GM12878 (cell line): ENCODE data around the gene HERC2. TPM values are rescaled to one million over a fixed set of nuclear protein-coding genes. Genes with fewer than 3 reads are reported as not detected.

Experiments used
- ATAC-seq: fragments of 200-7000 bp; cut with Tn5 transposase; 3 replicates; pipeline ENCODE4 v1.9.1; 2020; ENCODE audit warnings: mild to moderate bottlenecking, moderate library complexity
- BruUV-seq: library from RNA; stranded (reverse); fragments of 400-500 nt; replicated peaks from 2 replicates; lab custom pipeline; 2021; lab: Mats Ljungman, UMichigan
- CTCF ChIA-PET: fragments of 300-600 bp; sonication (Branson Sonifier 250); formaldehyde crosslinking; extraction: SDS; loops from one replicate; lab custom pipeline; 2021; ENCODE audit warnings: inconsistent platforms; lab: Yijun Ruan, JAX
- POLR2A ChIA-PET: fragments of 350-600 bp; formaldehyde crosslinking; extraction: SDS; loops from one replicate; lab custom pipeline; 2021; ENCODE audit warnings: inconsistent platforms; lab: Charles Lee
- RAD21 ChIA-PET: fragments of 300-600 bp; sonication (Branson Sonifier 250); formaldehyde crosslinking; loops from one replicate; lab custom pipeline; 2023; ENCODE audit warnings: antibody characterized with exemption; ENCODE audit not compliant: unreplicated experiment; lab: Charles Lee
- SMC1A ChIA-PET: fragments of 300-600 bp; sonication (Branson Sonifier 250); formaldehyde crosslinking; loops from one replicate; lab custom pipeline; 2023; ENCODE audit not compliant: unreplicated experiment, uncharacterized antibody; lab: Charles Lee
- DNase-seq: peaks from one replicate; pipeline ENCODE4 v3.0.0-alpha.2; 2011; ENCODE audit warnings: low read depth, low spot score
- FAIRE-seq: peaks from 3 replicates; lab custom pipeline; 2011; peaks lifted over from hg19 to GRCh38; lab: Jason Lieb, UNC
- H2AFZ ChIP-seq: 2 replicates; pipeline ENCODE4 v1.6.0; 2011; ENCODE audit warnings: low read depth, low read length, control low read depth; ENCODE audit not compliant: control insufficient read depth
- H3K27ac ChIP-seq: 2 replicates; pipeline ENCODE4 v1.5.1; 2011; ENCODE audit warnings: control low read depth; ENCODE audit not compliant: control insufficient read depth, insufficient read depth
- H3K27me3 ChIP-seq, 2 experiments: replicated peaks in 1 of 2; 2 replicates each; pipeline versions ENCODE4 v1.6.0 to v1.6.1; 2011; ENCODE audit warnings: low read length in 1 of 2; ENCODE audit not compliant: control insufficient read depth in 2 of 2, insufficient read depth in 2 of 2
- H3K36me3 ChIP-seq, 2 experiments: 2 replicates each; pipeline ENCODE4 v1.5.1; 2011; ENCODE audit warnings: low read length in 1 of 2; ENCODE audit not compliant: control insufficient read depth in 2 of 2, insufficient read depth in 2 of 2
- H3K4me1 ChIP-seq: 2 replicates; pipeline ENCODE4 v1.6.1; 2011; ENCODE audit warnings: mild to moderate bottlenecking, low read length, moderate library complexity, mixed read lengths; ENCODE audit not compliant: control insufficient read depth, insufficient read depth
- H3K4me2 ChIP-seq: 2 replicates; pipeline ENCODE4 v1.6.0; 2011; ENCODE audit warnings: control low read depth; ENCODE audit not compliant: control insufficient read depth, insufficient read depth
- H3K4me3 ChIP-seq: fragments of 200-600 bp; sonication (generic); 2 replicates; pipeline ENCODE4 v1.5.1; 2016
- H3K79me2 ChIP-seq: 2 replicates; pipeline ENCODE4 v1.6.0; 2011; ENCODE audit warnings: low read length; ENCODE audit not compliant: control insufficient read depth, insufficient read depth
- H3K9ac ChIP-seq: 2 replicates; pipeline ENCODE4 v1.8.0; 2011; ENCODE audit warnings: low read length, control low read depth, mixed read lengths; ENCODE audit not compliant: control insufficient read depth, insufficient read depth
- H3K9me3 ChIP-seq: replicated peaks from 3 replicates; pipeline ENCODE4 v1.5.1; 2011; ENCODE audit warnings: mild to moderate bottlenecking, low read length; ENCODE audit not compliant: control insufficient read depth, insufficient read depth
- H4K20me1 ChIP-seq: 2 replicates; pipeline ENCODE4 v1.6.0; 2011; ENCODE audit not compliant: control insufficient read depth, insufficient read depth
- ATF7 ChIP-seq: fragments of 450-650 bp; IDR thresholded peaks from 2 replicates; pipeline ENCODE4 v1.6.1; 2016; ENCODE audit warnings: low read depth, mild to moderate bottlenecking
- CBX5 ChIP-seq: sonication (generic); IDR thresholded peaks from 2 replicates; pipeline ENCODE4 v1.6.1; 2016; ENCODE audit warnings: low read depth, moderate library complexity, mild to moderate bottlenecking, inconsistent platforms
- CTCF ChIP-seq, 3 experiments: IDR thresholded peaks in 2 of 3; conservative IDR thresholded peaks in 1 of 3; 2 replicates each; pipeline ENCODE4 v1.5.1; 2011; ENCODE audit warnings: low read depth in 3 of 3, low read length in 3 of 3, mild to moderate bottlenecking in 3 of 3, control low read depth in 2 of 3, moderate library complexity in 2 of 3, inconsistent platforms in 1 of 3, mixed read lengths in 1 of 3; ENCODE audit not compliant: control insufficient read depth in 2 of 3, insufficient read depth in 1 of 3; ENCODE audit errors: extremely low read depth in 1 of 3
- EGR1 ChIP-seq, 2 experiments: IDR thresholded peaks; 1 replicate in 1 of 2; 2 replicates in 1 of 2; pipeline ENCODE4 v1.6.1; 2011 to 2012; ENCODE audit warnings: low read depth in 2 of 2, low read length in 2 of 2, borderline replicate concordance in 1 of 2, mild to moderate bottlenecking in 1 of 2, moderate library complexity in 1 of 2
- ELK1 ChIP-seq: IDR thresholded peaks from 2 replicates; pipeline ENCODE4 v1.6.1; 2012; ENCODE audit warnings: low read depth, low read length, improper control_type of control experiment
- FOS ChIP-seq: IDR thresholded peaks from 3 replicates; pipeline ENCODE4 v1.6.1; 2011; ENCODE audit warnings: borderline replicate concordance; ENCODE audit not compliant: insufficient read length; ENCODE audit errors: extremely low read depth
- IRF3 ChIP-seq: fragments of 450-650 bp; IDR thresholded peaks from 2 replicates; pipeline ENCODE4 v1.6.1; 2014; ENCODE audit warnings: mild to moderate bottlenecking
- IRF5 ChIP-seq: fragments of 450-650 bp; IDR thresholded peaks from 2 replicates; pipeline ENCODE4 v1.6.1; 2017; ENCODE audit warnings: borderline replicate concordance
- MEF2B ChIP-seq: fragments of 450-650 bp; IDR thresholded peaks from 2 replicates; pipeline ENCODE4 v1.6.1; 2018; ENCODE audit warnings: mild to moderate bottlenecking, moderate library complexity; ENCODE audit not compliant: partially characterized antibody, poor library complexity, severe bottlenecking
- MTA2 ChIP-seq: fragments of 450-650 bp; IDR thresholded peaks from 2 replicates; pipeline ENCODE4 v1.6.1; 2016; ENCODE audit warnings: low read depth, mild to moderate bottlenecking, moderate library complexity
- MYB ChIP-seq: fragments of 150-350 bp; IDR thresholded peaks from 2 replicates; pipeline ENCODE4 v1.6.1; 2014; ENCODE audit warnings: mild to moderate bottlenecking, low read depth, low read length, borderline replicate concordance
- RAD51 ChIP-seq: fragments of 450-650 bp; IDR thresholded peaks from 2 replicates; pipeline ENCODE4 v1.6.1; 2016; ENCODE audit warnings: moderate library complexity, mild to moderate bottlenecking, inconsistent platforms
- RUNX3 ChIP-seq: IDR thresholded peaks from 2 replicates; pipeline ENCODE4 v1.6.1; 2012; ENCODE audit warnings: low read length, inconsistent platforms
- SMARCA5 ChIP-seq: fragments of 450-650 bp; IDR thresholded peaks from 2 replicates; pipeline ENCODE4 v1.6.1; 2017; ENCODE audit warnings: mild to moderate bottlenecking
- TAF1 ChIP-seq: IDR thresholded peaks from 2 replicates; pipeline ENCODE4 v1.6.1; 2011; ENCODE audit warnings: mild to moderate bottlenecking, low read depth, low read length, borderline replicate concordance
- WRNIP1 ChIP-seq: IDR thresholded peaks from 2 replicates; pipeline ENCODE4 v1.6.1; 2011; ENCODE audit warnings: low read depth, low read length, improper control_type of control experiment, borderline replicate concordance
- WGBS: methylation state at CpG from one replicate; pipeline ENCODE4 v1.1.6; 2016; ENCODE audit warnings: low lambda C conversion rate; ENCODE audit not compliant: insufficient replicate concordance, insufficient coverage; ENCODE audit errors: missing lambda C conversion rate; 5-methylcytosine and 5-hydroxymethylcytosine counted together
- in situ Hi-C: fragments of 300-500 bp; cut with MboI; formaldehyde crosslinking; loops from 9 replicates; pipeline ENCODE4 v1.14.3; 2018; ENCODE audit warnings: mixed read lengths
- intact Hi-C: fragments of 100-400 bp; cut with micrococcal nuclease; formaldehyde crosslinking; loops from one replicate; pipeline ENCODE4 v1.14.2; 2022; ENCODE audit not compliant: unreplicated experiment
- polyA plus RNA-seq, 11 experiments: library from polyadenylated mRNA; depleted of rRNA in 4 of 11; unstranded in 6 of 11; stranded (reverse) in 5 of 11; fragments of >200 nt; fragmentation: Nextera tagmentation in 4 of 11; fragmentation: Illumina TruSeq in 1 of 11; extraction: Ambion mirVana in 4 of 11; extraction: Trizol in 1 of 11; gene quantifications; 1 replicate in 1 of 11; 2 replicates in 10 of 11; pipeline versions ENCODE4 v1.2.1 to v1.2.3, GENCODE V29; 2011 to 2016; ENCODE audit warnings: inconsistent platforms in 2 of 11, missing spikeins in 2 of 11, low read depth in 1 of 11
- total RNA-seq, 4 experiments: library from RNA; depleted of rRNA in 3 of 4; stranded (reverse); fragments of >200 nt in 3 of 4; fragmentation: Illumina TruSeq in 1 of 4; extraction: Trizol in 1 of 4; gene quantifications; 2 replicates each; pipeline versions ENCODE4 v1.2.1 to v1.2.3, GENCODE V29; 2013 to 2021

Gene HERC2
- total and polyA plus RNA-seq, 10 of the 15 experiments (the other 5 are each of a cell fraction or from before 2014, with no cell fraction given): 6.1 to 39.0 (median 24.0) TPM

GRCh38 chr15:28274635-28275034, 47.3 kb downstream of the HERC2 start (continued):
- TF ChIP-seq RAD51 (no peak), IRF3 (no peak), EGR1 (IDR thresholded peaks at IDR 0.05; ENCODE audit: borderline replicate concordance in 1 of 2, low read depth in 2 of 2, low read length in 2 of 2) (no peak)
- TF ChIP-seq, all 136 proteins: peak for 0

- ATAC-seq (no peak), DNase-seq (no peak), FAIRE-seq (no peak)
- Histone ChIP-seq H3K36me3 (peaks cover 2 to 13% of the 10 kb centered on the region in 2 experiments; a peak in 3 of 4 replicates), H3K27ac (no peak overlapping the region), H2AFZ (no peak overlapping the region), H4K20me1 (no peaks in the 10 kb centered on the region), H3K4me2 (no peak overlapping the region), H3K4me1 (no peaks in the 10 kb centered on the region), H3K27me3 (no peaks in the 10 kb centered on the region), H3K9me3 (no peaks in the 10 kb centered on the region), H3K9ac (no peak overlapping the region), H3K4me3 (no peak overlapping the region), H3K79me2 (no peaks in the 10 kb centered on the region)
- in situ Hi-C loops (no loop called here), intact Hi-C loops (no loop called here)
- ChIA-PET SMC1A (interaction anchor here (0.8 kb wide), 1 partner anchor 148 kb away, joined by 3 read pairs; no protein-coding TSS in a partner anchor), RAD21 (no interaction called here), POLR2A (no interaction called here), CTCF (interaction anchor here (1.0 kb wide), 1 partner anchor 12 kb away, joined by 3 read pairs; no protein-coding TSS in a partner anchor)
- no TSS peak for BruUV-seq
- 98% methylated on average over 23 of the region's 27 CpGs for WGBS
- no peak for TF ChIP-seq TAF1
- no peak for TF ChIP-seq WRNIP1
- TF ChIP-seq CTCF (IDR thresholded peaks at IDR 0.05 in 2 of 3, conservative IDR thresholded peaks at IDR 0.05 in 1 of 3; ENCODE audit: control insufficient read depth in 2 of 3, extremely low read depth in 1 of 3, insufficient read depth in 1 of 3, low read depth in 3 of 3, low read length in 3 of 3): no peak
- no peak for TF ChIP-seq MEF2B
- TF ChIP-seq CBX5: no peak
- no peak for TF ChIP-seq MTA2
- no peak for TF ChIP-seq ATF7
- no peak for TF ChIP-seq MYB
- no peak for TF ChIP-seq RUNX3
- no peak for TF ChIP-seq SMARCA5
- no peak for TF ChIP-seq ELK1
- no peak for TF ChIP-seq IRF5
- no peak for TF ChIP-seq FOS
These were observed 47.9 kb downstream of the HERC2 start for GRCh38 chr15:28273873-28274610.
